ENCODE data around the gene DAZAP1.

DAZAP1 gene

DNA sequence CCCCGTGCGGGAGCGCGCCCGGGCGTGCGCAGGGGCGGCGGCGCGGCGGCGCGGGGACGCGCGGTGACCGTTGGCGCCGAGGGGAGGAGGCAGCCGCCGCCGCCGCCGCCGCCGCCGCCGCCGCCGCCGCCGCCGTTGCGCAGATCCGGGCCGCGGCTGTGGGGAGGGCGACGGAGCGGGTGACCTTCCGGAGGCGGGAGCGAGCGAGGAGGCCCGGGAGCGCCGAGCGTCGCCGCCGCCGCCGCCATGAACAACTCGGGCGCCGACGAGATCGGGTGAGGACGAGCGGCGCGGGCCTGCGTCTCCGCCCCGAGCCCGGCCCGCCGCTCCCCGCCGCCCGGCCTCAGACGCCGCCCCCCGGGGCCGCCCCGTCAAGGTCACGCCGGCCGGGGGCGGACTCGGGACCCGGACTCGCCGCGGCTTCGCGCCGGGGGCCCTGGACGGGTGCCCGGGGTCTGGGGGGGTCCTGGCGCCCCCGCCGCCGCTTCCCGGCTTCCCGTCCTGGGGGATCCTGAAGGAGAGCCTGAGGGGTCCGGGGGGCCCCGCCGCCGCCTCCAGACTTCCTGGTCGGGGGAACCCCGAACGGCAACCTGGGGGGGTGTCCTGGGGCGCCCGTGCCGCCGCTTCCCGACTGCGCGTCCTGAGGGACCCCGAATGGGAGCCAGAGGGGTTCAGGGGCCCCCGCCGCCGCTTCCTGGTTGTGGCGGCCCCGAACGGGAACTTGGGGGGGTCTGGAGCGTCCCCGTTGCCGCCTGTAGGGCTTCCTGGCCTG, at the start of gene DAZAP1:
Gene DAZAP1, plus strand, starts transcription at position 59 of the 772 bp plus-strand sequence. Its CDS starts 188 bp downstream, at position 247.
- Mint-ChIP-seq H3K36me3 (peaks cover 39% of the 10 kb centered on the region), H3K4me3 (peak within 1 kb of the TSS; percentile 93), H3K4me1 (peaks cover 49% of the 10 kb centered on the region), H3K9me3 (no peaks in the 10 kb centered on the region), H3K27ac (peak within 1 kb of the TSS; percentile 87)
- ATAC-seq = peak; percentile 43
- peak; percentile 50 to 78 for DNase-seq (ENCODE audit: low spot score in 2 of 2)

DNA sequence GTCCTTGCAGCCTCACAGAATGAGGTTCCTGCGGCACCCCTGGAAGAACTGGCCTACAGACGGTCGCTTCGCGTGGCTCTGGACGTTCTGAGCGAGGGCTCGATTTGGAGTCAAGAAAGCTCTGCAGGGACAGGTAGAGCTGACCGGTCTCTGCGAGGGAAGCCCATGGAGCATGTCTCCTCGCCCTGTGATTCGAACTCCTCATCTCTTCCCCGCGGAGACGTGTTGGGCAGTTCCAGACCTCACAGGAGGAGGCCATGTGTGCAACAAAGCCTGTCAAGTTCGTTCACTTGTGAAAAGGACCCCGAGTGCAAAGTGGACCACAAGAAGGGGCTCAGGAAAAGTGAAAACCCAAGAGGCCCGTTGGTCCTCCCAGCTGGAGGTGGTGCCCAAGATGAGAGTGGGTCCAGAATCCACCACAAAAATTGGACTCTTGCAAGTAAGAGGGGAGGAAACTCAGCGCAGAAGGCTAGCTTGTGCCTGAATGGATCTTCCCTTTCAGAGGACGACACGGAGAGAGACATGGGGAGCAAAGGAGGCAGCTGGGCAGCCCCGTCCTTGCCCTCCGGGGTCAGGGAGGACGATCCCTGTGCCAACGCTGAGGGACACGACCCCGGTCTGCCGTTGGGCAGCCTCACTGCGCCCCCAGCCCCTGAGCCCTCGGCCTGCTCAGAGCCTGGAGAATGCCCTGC, 47.1 kb upstream of the DAZAP1 start:
- DNase-seq (ENCODE audit: low spot score in 2 of 2) (no peak), ATAC-seq (no peak)
- H3K4me1 Mint-ChIP-seq = peaks cover 35% of the 10 kb centered on the region
- H3K27ac Mint-ChIP-seq = no peak overlapping the region
- H3K4me3 Mint-ChIP-seq = no peak overlapping the region
- peaks cover 83% of the 10 kb centered on the region for H3K36me3 Mint-ChIP-seq
- no peaks in the 10 kb centered on the region for H3K9me3 Mint-ChIP-seq

DNA sequence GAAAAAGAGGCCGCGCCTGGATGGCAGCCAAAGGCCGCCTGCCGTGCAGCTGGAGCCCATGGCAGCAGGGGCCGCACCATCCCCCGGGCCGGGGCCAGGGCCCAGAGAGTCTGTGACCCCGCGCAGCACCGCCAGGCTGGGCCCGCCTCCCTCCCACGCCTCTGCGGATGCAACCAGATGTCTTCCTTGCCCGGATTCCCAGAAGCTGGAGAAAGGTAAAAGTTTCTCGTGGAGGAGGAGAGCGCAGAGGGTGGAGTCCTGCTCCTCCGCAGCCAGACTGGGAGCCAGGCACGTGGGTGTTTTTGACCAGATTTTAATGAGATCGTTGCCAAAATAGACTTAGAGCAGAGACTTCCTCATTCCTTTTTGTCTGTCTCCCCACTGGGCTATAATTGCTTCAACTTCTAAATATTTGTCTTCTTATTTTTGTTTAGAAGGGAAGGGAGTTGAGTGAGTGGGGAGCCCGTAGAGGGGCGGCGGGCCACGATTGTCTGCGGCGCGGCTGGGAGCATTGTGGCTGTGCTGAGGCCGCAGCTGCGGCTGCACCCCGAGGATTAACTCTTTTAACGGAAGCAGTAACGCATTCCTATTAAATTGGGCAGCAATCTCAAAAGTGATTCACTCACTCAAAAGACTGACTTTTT, 46.4 kb upstream of the DAZAP1 start:
- no peak for ATAC-seq

DNA sequence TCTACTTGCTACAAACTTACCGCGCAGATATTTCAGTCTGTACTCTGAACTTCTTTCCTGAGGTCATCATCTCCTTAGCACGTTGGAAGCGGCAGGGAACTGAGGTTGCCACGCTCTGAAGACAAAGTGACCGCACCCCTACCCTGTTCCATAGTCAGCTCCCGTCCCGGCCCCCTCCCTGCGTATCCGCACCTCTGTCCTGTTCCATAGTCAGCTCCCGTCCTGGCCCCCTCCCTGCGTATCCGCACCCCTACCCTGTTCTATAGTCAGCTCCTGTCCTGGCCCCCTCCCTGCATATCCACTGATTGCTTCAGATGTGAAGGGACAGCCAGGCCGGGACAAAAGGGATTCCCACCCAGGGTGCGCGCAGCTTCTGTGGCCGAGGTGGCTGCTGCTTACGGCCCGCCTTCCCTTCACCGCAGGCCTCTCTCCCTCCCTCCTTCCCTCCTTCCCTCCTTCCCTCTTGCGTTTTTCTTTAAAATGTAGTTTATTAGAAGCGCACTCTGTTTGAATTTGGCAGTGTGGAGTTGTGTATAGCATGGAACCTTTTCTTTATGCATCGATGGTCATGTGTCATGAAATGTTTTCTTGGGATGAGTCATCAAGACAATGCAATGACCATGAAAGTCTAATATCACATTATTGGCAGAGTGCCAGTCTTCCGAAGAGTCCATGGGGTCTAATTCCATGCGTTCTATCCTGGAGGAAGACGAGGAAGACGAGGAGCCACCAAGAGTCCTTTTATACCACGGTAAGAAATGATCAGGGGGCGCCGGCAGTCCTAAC, 45.6 kb upstream of the DAZAP1 start:
- Mint-ChIP-seq H3K9me3 (no peaks in the 10 kb centered on the region), H3K27ac (no peak overlapping the region), H3K36me3 (peaks cover 76% of the 10 kb centered on the region), H3K4me1 (peaks cover 27% of the 10 kb centered on the region), H3K4me3 (no peak overlapping the region)
- no peak for DNase-seq (ENCODE audit: low spot score in 2 of 2)
- ATAC-seq = no peak

More for the DNA sequence above, 46.4 kb upstream of the DAZAP1 start:
- Mint-ChIP-seq H3K9me3 (no peaks in the 10 kb centered on the region), H3K4me3 (no peak overlapping the region), H3K4me1 (peaks cover 29% of the 10 kb centered on the region), H3K27ac (no peak overlapping the region), H3K36me3 (peaks cover 78% of the 10 kb centered on the region)
- DNase-seq (ENCODE audit: low spot score in 2 of 2) = no peak

DNA sequence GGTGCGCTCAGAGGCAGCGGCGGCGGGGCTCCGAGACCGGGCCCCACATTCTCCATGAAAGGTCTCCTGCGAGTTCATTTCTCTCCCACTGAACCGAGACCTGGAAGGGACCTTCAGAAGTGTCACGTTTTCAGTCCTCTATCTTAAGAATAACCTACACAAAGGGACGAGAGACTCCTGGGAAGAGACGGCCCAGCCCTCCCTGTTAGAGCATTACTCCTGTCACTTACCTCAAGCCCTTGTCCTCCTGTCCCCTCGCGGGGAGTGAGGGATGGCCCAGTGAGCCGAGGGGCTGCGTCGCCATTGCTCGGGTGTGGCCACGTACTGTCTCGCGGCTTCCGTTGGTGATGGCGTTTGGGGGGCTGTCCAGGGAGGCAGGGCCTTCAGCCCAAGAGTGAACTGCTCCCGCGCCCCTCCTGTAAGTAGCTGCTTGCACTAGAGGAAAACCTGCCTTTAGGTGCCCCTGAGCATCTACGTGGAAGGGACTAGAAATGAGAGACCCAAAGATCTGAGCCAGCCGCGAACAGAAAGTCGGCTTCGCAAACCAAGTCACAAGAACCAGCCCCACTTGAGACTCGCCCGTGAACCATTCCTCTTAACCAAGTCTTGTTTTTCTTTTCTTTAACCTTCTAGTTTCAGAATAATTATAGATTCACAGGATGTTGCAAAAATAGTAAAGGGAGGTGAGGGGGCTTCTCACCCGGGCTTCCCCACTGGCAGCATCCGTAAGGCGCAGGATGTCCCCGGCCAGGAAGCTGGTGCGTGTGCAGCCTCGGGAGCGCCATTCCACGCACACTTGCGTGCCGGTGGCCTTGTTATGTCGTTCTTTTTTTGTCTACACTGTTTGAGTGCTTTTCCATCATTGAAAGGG, 44.8 kb upstream of the DAZAP1 start:
- ATAC-seq = no peak
- H3K4me1 Mint-ChIP-seq = peaks cover 27% of the 10 kb centered on the region
- H3K4me3 Mint-ChIP-seq = peak overlapping the region; percentile 68
- H3K36me3 Mint-ChIP-seq = peaks cover 68% of the 10 kb centered on the region
- no peak for DNase-seq (ENCODE audit: low spot score in 2 of 2)
- H3K9me3 Mint-ChIP-seq = no peaks in the 10 kb centered on the region
- peak overlapping the region; percentile 63 for H3K27ac Mint-ChIP-seq

DNA sequence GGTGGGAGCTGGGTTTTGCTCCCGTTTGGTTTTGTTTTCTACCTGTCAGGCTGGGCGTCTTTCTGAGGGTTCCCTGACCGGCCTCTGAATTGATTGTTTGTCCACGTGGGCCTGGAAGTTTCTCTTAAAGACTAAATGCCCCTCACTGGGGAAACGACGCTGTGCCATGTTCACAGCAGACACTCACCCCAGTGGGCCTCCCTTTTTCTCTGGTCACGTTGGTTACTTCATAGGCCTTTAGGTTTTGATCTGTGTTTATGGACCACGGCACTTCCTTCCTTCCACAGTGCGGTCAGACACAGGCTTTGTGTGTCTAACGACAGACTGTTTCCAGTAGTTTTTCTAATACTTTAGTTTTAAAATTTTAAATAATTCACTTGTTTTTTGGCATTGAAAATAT, 43.8 kb upstream of the DAZAP1 start:
- Mint-ChIP-seq H3K9me3 (no peaks in the 10 kb centered on the region), H3K4me3 (peak overlapping the region; percentile 68), H3K36me3 (peaks cover 58% of the 10 kb centered on the region), H3K4me1 (peaks cover 27% of the 10 kb centered on the region), H3K27ac (peak overlapping the region; percentile 63)
- ATAC-seq = peak; percentile 70
- no peak for DNase-seq (ENCODE audit: low spot score in 2 of 2)

DNA sequence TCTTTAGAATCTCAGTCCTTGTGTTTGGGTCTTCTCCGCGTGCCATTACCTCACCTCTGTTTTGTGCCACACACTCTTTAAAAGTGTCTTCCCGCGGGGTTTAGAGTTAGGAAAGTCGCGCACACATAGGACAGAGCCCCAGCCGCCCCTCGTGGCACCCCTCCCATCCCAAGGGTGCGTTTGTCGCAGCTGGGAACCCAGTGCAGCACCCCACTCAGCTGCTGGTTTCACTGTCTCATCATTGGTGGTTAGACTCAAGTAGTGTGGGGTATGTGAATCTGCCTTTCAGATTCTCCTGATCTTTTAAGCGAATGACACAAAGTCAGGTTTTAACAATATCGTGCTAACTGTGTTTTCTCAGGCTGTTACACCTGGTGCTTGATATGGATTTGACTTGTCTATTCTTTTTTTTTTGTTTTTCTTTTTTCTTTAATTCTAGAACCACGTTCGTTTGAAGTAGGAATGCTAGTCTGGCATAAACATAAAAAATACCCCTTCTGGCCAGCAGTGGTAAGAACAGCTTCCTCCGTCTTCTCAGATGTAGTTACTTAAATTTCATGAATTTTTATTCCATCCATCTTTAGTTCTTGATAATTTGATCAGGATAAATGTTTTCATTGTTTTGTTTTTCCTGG, 43.2 kb upstream of the DAZAP1 start:
- peak overlapping the region; percentile 68 for H3K4me3 Mint-ChIP-seq
- H3K36me3 Mint-ChIP-seq = peaks cover 52% of the 10 kb centered on the region
- ATAC-seq (peak; percentile 85), DNase-seq (ENCODE audit: low spot score in 2 of 2) (no peak)
- H3K9me3 Mint-ChIP-seq = no peaks in the 10 kb centered on the region
- H3K27ac Mint-ChIP-seq = peak overlapping the region; percentile 63
- peaks cover 27% of the 10 kb centered on the region for H3K4me1 Mint-ChIP-seq

DNA sequence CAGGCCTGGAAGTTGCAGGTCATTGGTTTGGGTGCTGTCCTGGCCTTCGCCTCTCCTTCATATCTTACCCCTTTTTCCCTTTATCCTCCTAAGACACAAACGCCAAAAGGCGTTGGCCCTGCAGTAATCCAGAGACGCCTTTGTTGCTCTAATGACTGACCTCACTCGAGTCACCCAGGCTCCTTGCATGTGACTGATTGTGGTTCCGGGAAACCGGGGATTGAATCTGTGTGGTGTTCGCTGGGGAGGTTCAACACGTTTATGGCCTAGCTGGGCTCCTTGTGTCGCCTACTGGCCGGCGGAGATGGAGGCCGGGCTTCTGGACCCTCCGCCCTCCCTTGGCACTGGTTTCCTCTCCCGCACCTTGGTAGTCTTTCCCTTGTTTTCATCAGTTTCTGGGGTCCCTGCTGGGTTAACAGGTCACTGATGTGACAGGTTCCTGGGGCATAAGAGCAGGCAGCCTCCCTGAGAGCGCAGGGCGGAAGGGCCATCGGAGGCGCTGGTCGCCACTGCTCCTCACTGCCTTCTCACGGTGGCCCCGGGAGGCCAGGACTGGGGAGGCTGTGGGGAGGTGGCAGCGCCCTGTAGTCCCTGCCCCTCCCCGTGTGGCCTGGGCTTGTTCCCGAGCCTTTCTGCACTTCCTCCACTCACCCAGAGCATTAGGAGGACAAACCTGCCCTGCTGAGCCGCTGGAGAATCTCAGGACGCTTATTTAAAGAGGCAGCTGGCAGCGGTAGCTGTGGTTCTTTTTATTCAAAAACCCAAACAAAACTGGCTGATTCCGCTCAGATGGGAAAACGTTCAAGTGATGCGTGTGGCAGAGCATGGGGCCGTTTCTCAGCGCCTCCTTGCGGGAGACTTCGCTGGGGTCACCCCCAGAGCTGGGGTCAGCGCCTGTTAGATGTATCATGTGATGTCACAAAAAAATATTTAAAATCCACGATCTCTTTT, 41.8 kb upstream of the DAZAP1 start:
- Mint-ChIP-seq H3K4me3 (no peak overlapping the region), H3K4me1 (peaks cover 27% of the 10 kb centered on the region), H3K36me3 (peaks cover 52% of the 10 kb centered on the region), H3K9me3 (no peaks in the 10 kb centered on the region), H3K27ac (no peak overlapping the region)
- DNase-seq (ENCODE audit: low spot score in 2 of 2) (no peak), ATAC-seq (no peak)

DNA sequence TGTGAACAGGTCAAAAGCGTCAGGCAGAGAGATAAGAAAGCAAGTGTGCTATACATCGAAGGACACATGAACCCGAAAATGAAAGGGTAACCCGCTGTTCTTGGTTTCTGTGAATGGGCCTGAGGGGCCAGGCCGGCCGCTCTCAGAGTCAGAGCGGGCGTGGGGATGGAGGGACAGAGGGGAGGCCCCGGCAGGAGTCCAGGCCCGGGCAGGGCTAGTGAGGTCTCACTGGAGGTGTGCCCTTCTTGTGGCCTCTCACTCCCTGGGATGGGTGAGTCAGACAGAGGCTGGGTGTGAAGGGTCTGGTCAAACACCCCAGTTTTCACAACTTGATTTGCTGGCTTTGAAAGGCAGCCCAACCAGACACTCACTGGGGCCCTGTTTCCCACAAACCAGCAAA, 41.1 kb upstream of the DAZAP1 start:
- ATAC-seq (no peak), DNase-seq (ENCODE audit: low spot score in 2 of 2) (no peak)
- H3K4me3 Mint-ChIP-seq = no peak overlapping the region
- peaks cover 56% of the 10 kb centered on the region for H3K36me3 Mint-ChIP-seq
- peaks cover 27% of the 10 kb centered on the region for H3K4me1 Mint-ChIP-seq
- H3K9me3 Mint-ChIP-seq = no peaks in the 10 kb centered on the region
- no peak overlapping the region for H3K27ac Mint-ChIP-seq

DNA sequence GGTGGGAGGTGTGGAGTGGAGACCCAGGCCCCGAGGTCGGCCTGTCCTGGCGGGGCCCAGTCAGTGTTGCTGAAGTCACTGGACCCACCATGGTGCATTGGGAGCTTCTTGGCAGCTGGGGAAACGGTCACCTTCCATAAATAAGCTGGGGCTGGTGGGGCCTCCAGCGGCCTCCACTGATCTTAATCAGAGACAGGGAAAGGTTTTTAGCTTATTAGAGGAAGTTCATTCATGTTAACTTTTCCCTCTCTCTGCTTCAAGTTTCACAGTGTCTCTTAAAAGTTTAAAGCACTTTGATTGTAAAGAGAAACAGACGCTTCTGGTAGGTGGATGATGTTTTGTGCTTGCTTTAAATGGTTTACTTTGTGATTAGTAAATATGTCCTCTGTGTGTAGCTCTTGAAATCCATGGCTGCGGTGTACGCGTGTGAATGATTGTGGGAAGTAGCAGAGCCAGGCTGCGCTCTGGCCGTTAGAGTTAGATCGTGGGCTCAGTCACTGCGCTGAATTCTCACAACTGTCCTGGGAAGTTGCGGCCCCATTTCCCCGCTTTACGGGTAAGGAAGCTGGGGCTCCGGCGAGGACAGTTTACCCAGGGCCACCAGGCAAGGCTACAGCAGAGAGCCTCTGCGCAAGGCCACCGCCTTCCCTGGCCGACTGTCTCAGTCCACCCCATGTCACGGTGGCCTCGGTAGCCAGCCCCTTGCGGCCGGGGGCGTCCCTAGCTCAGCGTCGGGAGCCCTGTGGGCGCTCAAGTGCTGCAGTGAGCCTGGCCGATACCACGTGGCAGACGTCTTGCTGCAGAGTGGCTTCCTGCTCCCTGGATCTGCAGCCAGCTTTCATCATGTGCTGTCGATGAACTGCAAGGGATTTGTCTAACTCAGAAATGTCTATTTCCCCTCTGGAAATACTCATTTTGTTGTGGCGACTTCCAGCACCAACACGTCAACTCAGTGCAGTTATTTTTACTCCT, 40.2 kb upstream of the DAZAP1 start:
- Mint-ChIP-seq H3K9me3 (no peaks in the 10 kb centered on the region), H3K27ac (no peak overlapping the region), H3K4me1 (peaks cover 24% of the 10 kb centered on the region), H3K4me3 (no peak overlapping the region), H3K36me3 (peaks cover 56% of the 10 kb centered on the region)
- ATAC-seq = no peak
- DNase-seq (ENCODE audit: low spot score in 2 of 2) = no peak

DNA sequence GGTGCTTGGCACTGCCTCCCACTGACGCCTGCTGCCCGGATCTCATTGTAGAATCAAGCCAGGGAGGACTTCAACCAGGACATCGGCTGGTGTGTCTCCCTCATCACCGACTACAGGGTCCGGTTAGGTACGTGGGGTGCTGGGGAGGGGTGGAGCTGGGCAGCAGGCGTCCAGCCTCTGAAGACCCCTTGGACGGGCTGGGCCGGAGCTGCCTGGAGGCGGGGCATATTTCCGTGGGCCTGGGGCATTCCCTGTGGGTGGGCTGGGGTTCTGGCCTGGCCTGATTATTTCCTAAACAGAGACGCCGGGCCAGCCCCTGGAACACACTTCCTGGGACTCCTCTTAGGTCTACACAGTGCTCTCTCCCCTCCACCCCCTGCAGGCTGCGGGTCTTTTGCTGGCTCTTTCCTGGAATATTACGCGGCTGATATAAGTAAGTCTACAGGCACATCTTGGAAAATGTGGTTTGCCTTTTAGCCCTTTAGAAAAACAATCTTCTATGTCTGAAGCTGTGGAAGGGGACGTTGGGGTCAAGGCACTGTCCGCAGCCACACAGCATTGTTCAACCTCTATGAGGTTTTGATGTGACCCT, 38.1 kb upstream of the DAZAP1 start:
- peaks cover 3% of the 10 kb centered on the region for H3K4me1 Mint-ChIP-seq
- no peaks in the 10 kb centered on the region for H3K9me3 Mint-ChIP-seq
- no peak overlapping the region for H3K27ac Mint-ChIP-seq
- ATAC-seq = no peak
- no peak overlapping the region for H3K4me3 Mint-ChIP-seq
- no peak for DNase-seq (ENCODE audit: low spot score in 2 of 2)
- H3K36me3 Mint-ChIP-seq = peaks cover 53% of the 10 kb centered on the region
